Epidermal melanocyte (primary cell): ENCODE results near the gene P3H2.
"Not testable (repeated sequence)": the region's sequence is repeated elsewhere in the genome, so short reads cannot be mapped to it uniquely, and the experiment has no call there.

ENCODE experiments used
- DNase-seq: peaks from one replicate; pipeline ENCODE4 v3.0.0; 2011; ENCODE audit warnings: low spot score; ENCODE audit not compliant: insufficient read length

P3H2 gene

GRCh38 chr3:190088890-190089289 is 31.8 kb downstream of the P3H2 start:
- DNase-seq: no peak

- no peak for DNase-seq
Observed at GRCh38 chr3:190086191-190086590, 34.5 kb downstream of the P3H2 start.

GRCh38 chr3:190084983-190085382 is 35.7 kb downstream of the P3H2 start:
- no peak for DNase-seq

- DNase-seq: no peak
Observed at GRCh38 chr3:190083635-190084034, 37.1 kb downstream of the P3H2 start.

- DNase-seq: no peak
Observed at GRCh38 chr3:190081389-190081788, 39.3 kb downstream of the P3H2 start.

- DNase-seq: not testable (repeated sequence)
Observed at GRCh38 chr3:190079173-190079572, 41.5 kb downstream of the P3H2 start.

GRCh38 chr3:190077395-190078045 is 43.2 kb downstream of the P3H2 start:
- DNase-seq: no peak

GRCh38 chr3:190076601-190077394 is 43.9 kb downstream of the P3H2 start:
- peak; percentile 21 for DNase-seq

- no peak for DNase-seq
Observed at GRCh38 chr3:190076136-190076535, 44.6 kb downstream of the P3H2 start.

- DNase-seq: no peak
Observed at GRCh38 chr3:190074817-190075216, 45.9 kb downstream of the P3H2 start.

GRCh38 chr3:190073264-190074008 is 47.3 kb downstream of the P3H2 start:
- DNase-seq: no peak

GRCh38 chr3:190072856-190073255 is 47.8 kb downstream of the P3H2 start:
- no peak for DNase-seq

GRCh38 chr3:190071921-190072320 is 48.8 kb downstream of the P3H2 start:
- not testable (repeated sequence) for DNase-seq

- no peak for DNase-seq
Observed at GRCh38 chr3:190070622-190071347, 49.9 kb downstream of the P3H2 start.

- DNase-seq: no peak
Observed at GRCh38 chr3:190065204-190065603, 55.5 kb downstream of the P3H2 start.

GRCh38 chr3:190064659-190065058 is 56.0 kb downstream of the P3H2 start:
- no peak for DNase-seq

- DNase-seq: no peak
Observed at GRCh38 chr3:190064112-190064511, 56.6 kb downstream of the P3H2 start.

- DNase-seq: no peak
Observed at GRCh38 chr3:190063490-190063889, 57.2 kb downstream of the P3H2 start.

- DNase-seq: no peak
Observed at GRCh38 chr3:190060192-190060775, 60.4 kb downstream of the P3H2 start.

- DNase-seq: no peak
Observed at GRCh38 chr3:190059242-190059590, 61.5 kb downstream of the P3H2 start.

- DNase-seq: no peak
Observed at GRCh38 chr3:190058521-190059241, 62.0 kb downstream of the P3H2 start.
